Measurements from ENCODE around the gene KCNB1.
A peak's percentile ranks its signal among the peaks of the same experiment; 100 is the strongest.

KCNB1 gene

GRCh38 chr20:49482621-49483017 is at the start of gene KCNB1:
TSS of gene KCNB1 (minus strand) at chr20:49482668. CDS start at chr20:49482480, 188 bp downstream.
- peak within 1 kb of the TSS; percentile 75 to 78 (median 76) for H3K4me3 Mint-ChIP-seq
- peaks cover 76% of the 10 kb centered on the region for H3K27me3 Mint-ChIP-seq (ENCODE audit: low read depth)
- H3K9me3 Mint-ChIP-seq: peaks cover 4% of the 10 kb centered on the region
- H3K36me3 Mint-ChIP-seq (ENCODE audit: low read depth): no peaks in the 10 kb centered on the region
- H3K4me1 Mint-ChIP-seq: peaks cover 6% of the 10 kb centered on the region
- peak in 1 of 3 experiments; percentile 8 for TF ChIP-seq CTCF (IDR thresholded peaks at IDR 0.05; ENCODE audit: unreplicated experiment in 3 of 3)
- H3K27ac Mint-ChIP-seq: no peak within 1 kb of the TSS

GRCh38 chr20:49529470-49529869 is 47.0 kb upstream of the KCNB1 start:
- H3K4me1 Mint-ChIP-seq: no peaks in the 10 kb centered on the region
- H3K27me3 Mint-ChIP-seq (ENCODE audit: low read depth): no peaks in the 10 kb centered on the region
- H3K9me3 Mint-ChIP-seq: no peaks in the 10 kb centered on the region
- no peak overlapping the region for H3K4me3 Mint-ChIP-seq
- H3K27ac Mint-ChIP-seq: no peak overlapping the region
- no peak for TF ChIP-seq CTCF (IDR thresholded peaks at IDR 0.05; ENCODE audit: unreplicated experiment in 3 of 3)
- H3K36me3 Mint-ChIP-seq (ENCODE audit: low read depth): peaks cover 48% of the 10 kb centered on the region

GRCh38 chr20:49526568-49526967 is 44.1 kb upstream of the KCNB1 start:
- Mint-ChIP-seq H3K4me3 (no peak overlapping the region), H3K36me3 (ENCODE audit: low read depth) (peaks cover 67% of the 10 kb centered on the region), H3K4me1 (no peaks in the 10 kb centered on the region), H3K27me3 (ENCODE audit: low read depth) (no peaks in the 10 kb centered on the region), H3K9me3 (no peaks in the 10 kb centered on the region), H3K27ac (no peak overlapping the region)
- no peak for TF ChIP-seq CTCF (IDR thresholded peaks at IDR 0.05; ENCODE audit: unreplicated experiment in 3 of 3)

- TF ChIP-seq CTCF (IDR thresholded peaks at IDR 0.05; ENCODE audit: unreplicated experiment in 3 of 3): no peak
- H3K36me3 Mint-ChIP-seq (ENCODE audit: low read depth): peaks cover 65% of the 10 kb centered on the region
- H3K4me1 Mint-ChIP-seq: no peaks in the 10 kb centered on the region
- no peak overlapping the region for H3K4me3 Mint-ChIP-seq
- H3K9me3 Mint-ChIP-seq: no peaks in the 10 kb centered on the region
- no peaks in the 10 kb centered on the region for H3K27me3 Mint-ChIP-seq (ENCODE audit: low read depth)
- no peak overlapping the region for H3K27ac Mint-ChIP-seq
Measured at GRCh38 chr20:49526056-49526455, 43.6 kb upstream of the KCNB1 start.

- Mint-ChIP-seq H3K4me1 (no peaks in the 10 kb centered on the region), H3K9me3 (no peaks in the 10 kb centered on the region), H3K27me3 (ENCODE audit: low read depth) (no peaks in the 10 kb centered on the region), H3K4me3 (no peak overlapping the region), H3K27ac (no peak overlapping the region), H3K36me3 (ENCODE audit: low read depth) (peaks cover 56% of the 10 kb centered on the region)
- TF ChIP-seq CTCF (IDR thresholded peaks at IDR 0.05; ENCODE audit: unreplicated experiment in 3 of 3): no peak
Measured at GRCh38 chr20:49523767-49524360, 41.4 kb upstream of the KCNB1 start.

- Mint-ChIP-seq H3K27ac (no peak overlapping the region), H3K4me3 (no peak overlapping the region), H3K9me3 (no peaks in the 10 kb centered on the region), H3K4me1 (no peaks in the 10 kb centered on the region), H3K36me3 (ENCODE audit: low read depth) (peaks cover 62% of the 10 kb centered on the region), H3K27me3 (ENCODE audit: low read depth) (no peaks in the 10 kb centered on the region)
- no peak for TF ChIP-seq CTCF (IDR thresholded peaks at IDR 0.05; ENCODE audit: unreplicated experiment in 3 of 3)
Measured at GRCh38 chr20:49521356-49521755, 38.9 kb upstream of the KCNB1 start.

All from nephron (organoid).